MCF 10A (cell line): Measurements from ENCODE around the gene MRGPRG. TPM values are rescaled to one million over a fixed set of nuclear protein-coding genes. Genes with fewer than 3 reads are reported as not detected.

ENCODE experiments used
- BruUV-seq: library from RNA; stranded (reverse); fragments of 400-500 nt; replicated peaks from 2 replicates; lab custom pipeline; 2021; lab: Mats Ljungman, UMichigan
- CTCF ChIA-PET: fragments of 300-600 bp; sonication (Branson Sonifier 250); formaldehyde crosslinking; extraction: SDS; loops from one replicate; lab custom pipeline; 2021; ENCODE audit warnings: antibody characterized with exemption, inconsistent platforms; lab: Yijun Ruan, JAX
- POLR2A ChIA-PET: fragments of 300-600, 350-650 bp; sonication (Branson Sonifier 250); formaldehyde crosslinking; extraction: SDS; loops from one replicate; lab custom pipeline; 2020; ENCODE audit warnings: antibody characterized with exemption, inconsistent platforms; lab: Yijun Ruan, JAX
- DNase-seq: peaks from one replicate; pipeline ENCODE4 v3.0.0-alpha.2; 2018; ENCODE audit not compliant: unreplicated experiment
- H3K27ac Mint-ChIP-seq: one replicate; pipeline ENCODE4 v1.8.0; 2022; ENCODE audit warnings: mild to moderate bottlenecking, low read depth, mixed read lengths; ENCODE audit not compliant: unreplicated experiment
- H3K27me3 Mint-ChIP-seq: one replicate; pipeline ENCODE4 v1.8.0; 2022; ENCODE audit warnings: mixed read lengths; ENCODE audit not compliant: insufficient read depth, unreplicated experiment
- H3K36me3 Mint-ChIP-seq: one replicate; pipeline ENCODE4 v1.8.0; 2022; ENCODE audit warnings: mild to moderate bottlenecking, moderate library complexity, mixed read lengths; ENCODE audit not compliant: insufficient read depth, unreplicated experiment
- H3K4me1 Mint-ChIP-seq: one replicate; pipeline ENCODE4 v1.8.0; 2022; ENCODE audit warnings: mixed read lengths; ENCODE audit not compliant: insufficient read depth, unreplicated experiment
- H3K4me3 Mint-ChIP-seq: one replicate; pipeline ENCODE4 v1.8.0; 2022; ENCODE audit warnings: mild to moderate bottlenecking, moderate library complexity, mixed read lengths; ENCODE audit not compliant: unreplicated experiment
- H3K9me3 Mint-ChIP-seq: one replicate; pipeline ENCODE4 v1.8.0; 2022; ENCODE audit warnings: mixed read lengths; ENCODE audit not compliant: unreplicated experiment
- intact Hi-C: fragments of 100-400 bp; cut with micrococcal nuclease; formaldehyde crosslinking; loops from 2 replicates; pipeline ENCODE4 v1.14.1; 2022
- total RNA-seq: library from RNA; stranded (reverse); gene quantifications from 2 replicates; pipeline ENCODE4 v1.2.3, GENCODE V29; 2022
- TF ChIP-seq, protein P1 (sequence below): fragments of 200-600 bp; IDR thresholded peaks from one replicate; pipeline ENCODE4 v1.8.0; 2022; ENCODE audit warnings: antibody characterized with exemption, mild to moderate bottlenecking; ENCODE audit not compliant: unreplicated experiment

Gene MRGPRG
- total RNA-seq, 1 experiment from 2014 or later: not detected

DNA sequence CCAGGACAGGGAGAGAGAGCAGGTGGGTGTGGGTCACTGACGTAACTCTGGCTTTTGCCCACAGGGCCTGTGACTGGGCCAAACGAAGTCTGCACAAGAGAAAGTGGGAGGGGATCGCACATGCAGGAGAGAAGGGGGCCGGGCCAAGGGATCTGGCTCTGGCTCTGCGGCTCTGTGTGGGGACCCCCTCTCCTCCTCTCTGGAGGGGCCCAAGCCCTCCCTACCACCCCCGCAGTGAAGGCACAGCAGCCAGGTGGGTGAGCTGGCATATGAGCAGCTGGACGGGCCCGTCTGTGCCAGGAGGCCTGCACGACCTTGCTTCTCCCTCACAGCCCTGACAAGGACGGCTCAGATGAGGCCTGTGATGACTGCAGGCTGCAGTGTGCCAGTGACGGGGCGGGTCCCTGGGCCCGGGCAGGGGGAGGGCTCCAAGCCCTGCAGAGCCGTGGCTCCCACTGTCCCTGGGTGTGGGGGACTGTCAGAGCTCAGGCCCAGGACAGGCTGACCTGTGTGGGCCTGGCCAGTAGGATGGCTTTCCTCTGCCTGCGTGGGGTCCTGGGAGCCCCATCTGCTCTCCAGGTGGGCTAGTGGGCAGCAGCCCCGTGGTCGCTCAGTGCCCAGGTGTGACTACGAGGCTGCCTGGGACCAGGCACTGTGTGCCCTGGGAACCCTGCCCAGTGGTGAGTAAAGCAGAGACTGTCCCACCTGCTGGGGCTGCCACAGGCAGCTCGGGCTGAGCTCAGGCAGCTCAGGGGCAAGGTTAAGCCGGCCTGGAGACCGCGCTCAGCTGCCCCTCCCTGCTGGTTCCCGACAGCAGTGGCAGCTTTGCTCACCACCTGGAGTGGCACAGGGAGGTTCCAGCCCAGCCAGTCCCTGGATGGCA lies 22.2 kb downstream of the MRGPRG start:
- BruUV-seq: no TSS peak

DNA sequence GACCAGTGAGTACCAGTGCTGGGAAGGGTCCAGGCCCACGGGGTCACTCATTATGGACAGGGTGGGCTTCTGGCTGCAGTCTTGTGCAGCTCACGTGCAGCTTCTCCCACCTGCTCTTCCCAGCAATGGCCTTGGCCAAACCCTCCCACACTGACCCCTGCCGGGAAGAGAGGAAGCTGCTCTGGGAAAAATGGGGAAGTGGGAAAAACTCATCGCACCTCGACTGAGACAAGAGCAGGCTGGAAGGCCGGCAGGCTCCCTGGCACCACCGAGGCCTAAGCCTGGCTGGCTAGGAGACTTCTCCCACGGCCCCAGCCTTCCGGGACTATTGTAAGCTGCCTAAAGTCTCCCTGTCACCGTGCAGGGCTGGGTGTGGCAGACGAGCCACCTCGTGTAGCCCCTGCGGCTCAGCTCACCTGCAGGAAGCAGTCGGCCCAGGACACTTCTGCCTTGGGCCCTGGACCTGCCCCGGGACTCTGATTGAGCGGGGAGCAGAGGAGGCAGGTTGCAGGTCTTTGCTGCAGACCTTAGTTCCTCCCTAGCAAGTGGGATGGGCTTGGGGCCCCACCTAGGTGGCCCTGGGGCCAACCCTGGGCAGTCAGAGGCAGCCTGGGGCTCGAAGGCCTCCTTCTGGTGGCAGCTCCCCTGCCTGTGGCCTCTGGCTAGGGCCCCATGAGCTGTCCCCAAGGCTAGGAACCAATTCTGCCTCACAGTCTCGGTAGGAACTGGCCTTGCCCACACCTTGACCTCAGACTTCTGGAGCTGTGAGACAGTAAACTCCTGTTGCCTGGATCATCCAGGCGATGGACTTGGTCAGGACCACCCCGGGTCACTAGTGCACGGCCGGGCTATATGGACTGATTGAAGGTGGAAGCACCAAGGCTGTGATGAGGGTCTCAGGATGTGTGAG lies 23.1 kb downstream of the MRGPRG start:
- Mint-ChIP-seq H3K4me3 (no peak overlapping the region), H3K36me3 (no peaks in the 10 kb centered on the region), H3K27ac (no peak overlapping the region), H3K27me3 (peaks cover 11% of the 10 kb centered on the region), H3K4me1 (no peaks in the 10 kb centered on the region), H3K9me3 (no peaks in the 10 kb centered on the region)
- TF ChIP-seq, protein P1, sequence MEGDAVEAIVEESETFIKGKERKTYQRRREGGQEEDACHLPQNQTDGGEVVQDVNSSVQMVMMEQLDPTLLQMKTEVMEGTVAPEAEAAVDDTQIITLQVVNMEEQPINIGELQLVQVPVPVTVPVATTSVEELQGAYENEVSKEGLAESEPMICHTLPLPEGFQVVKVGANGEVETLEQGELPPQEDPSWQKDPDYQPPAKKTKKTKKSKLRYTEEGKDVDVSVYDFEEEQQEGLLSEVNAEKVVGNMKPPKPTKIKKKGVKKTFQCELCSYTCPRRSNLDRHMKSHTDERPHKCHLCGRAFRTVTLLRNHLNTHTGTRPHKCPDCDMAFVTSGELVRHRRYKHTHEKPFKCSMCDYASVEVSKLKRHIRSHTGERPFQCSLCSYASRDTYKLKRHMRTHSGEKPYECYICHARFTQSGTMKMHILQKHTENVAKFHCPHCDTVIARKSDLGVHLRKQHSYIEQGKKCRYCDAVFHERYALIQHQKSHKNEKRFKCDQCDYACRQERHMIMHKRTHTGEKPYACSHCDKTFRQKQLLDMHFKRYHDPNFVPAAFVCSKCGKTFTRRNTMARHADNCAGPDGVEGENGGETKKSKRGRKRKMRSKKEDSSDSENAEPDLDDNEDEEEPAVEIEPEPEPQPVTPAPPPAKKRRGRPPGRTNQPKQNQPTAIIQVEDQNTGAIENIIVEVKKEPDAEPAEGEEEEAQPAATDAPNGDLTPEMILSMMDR: peak; percentile 42
- ChIA-PET CTCF (interaction anchor here (0.6 to 1.1 kb wide), 3 partner anchors 31 to 1204 kb away, joined by 4 to 5 read pairs (median 4); no protein-coding TSS in a partner anchor), POLR2A (interaction anchor here (0.8 kb wide), 1 partner anchor 26 kb away, joined by 3 read pairs; no protein-coding TSS in a partner anchor)
- intact Hi-C loops: loop anchor here (1.0 kb wide), 2 partner anchors 72 to 85 kb away; no protein-coding TSS in a partner anchor
- peak; percentile 52 for DNase-seq
- no TSS peak for BruUV-seq

More for the DNA sequence above, 22.2 kb downstream of the MRGPRG start:
- Mint-ChIP-seq H3K9me3 (no peaks in the 10 kb centered on the region), H3K27ac (no peak overlapping the region), H3K27me3 (peaks cover 20% of the 10 kb centered on the region), H3K4me3 (no peak overlapping the region), H3K4me1 (no peaks in the 10 kb centered on the region), H3K36me3 (no peaks in the 10 kb centered on the region)
- ChIA-PET CTCF (interaction anchor here (0.6 to 1.4 kb wide), 3 partner anchors 19 to 1205 kb away, joined by 3 to 6 read pairs (median 4); no protein-coding TSS in a partner anchor), POLR2A (interaction anchor here (0.6 to 0.8 kb wide), 2 partner anchors 14 to 27 kb away, joined by 3 read pairs; no protein-coding TSS in a partner anchor)
- no peak for DNase-seq
- intact Hi-C loops: no loop called here
- TF ChIP-seq, protein P1: no peak

DNA sequence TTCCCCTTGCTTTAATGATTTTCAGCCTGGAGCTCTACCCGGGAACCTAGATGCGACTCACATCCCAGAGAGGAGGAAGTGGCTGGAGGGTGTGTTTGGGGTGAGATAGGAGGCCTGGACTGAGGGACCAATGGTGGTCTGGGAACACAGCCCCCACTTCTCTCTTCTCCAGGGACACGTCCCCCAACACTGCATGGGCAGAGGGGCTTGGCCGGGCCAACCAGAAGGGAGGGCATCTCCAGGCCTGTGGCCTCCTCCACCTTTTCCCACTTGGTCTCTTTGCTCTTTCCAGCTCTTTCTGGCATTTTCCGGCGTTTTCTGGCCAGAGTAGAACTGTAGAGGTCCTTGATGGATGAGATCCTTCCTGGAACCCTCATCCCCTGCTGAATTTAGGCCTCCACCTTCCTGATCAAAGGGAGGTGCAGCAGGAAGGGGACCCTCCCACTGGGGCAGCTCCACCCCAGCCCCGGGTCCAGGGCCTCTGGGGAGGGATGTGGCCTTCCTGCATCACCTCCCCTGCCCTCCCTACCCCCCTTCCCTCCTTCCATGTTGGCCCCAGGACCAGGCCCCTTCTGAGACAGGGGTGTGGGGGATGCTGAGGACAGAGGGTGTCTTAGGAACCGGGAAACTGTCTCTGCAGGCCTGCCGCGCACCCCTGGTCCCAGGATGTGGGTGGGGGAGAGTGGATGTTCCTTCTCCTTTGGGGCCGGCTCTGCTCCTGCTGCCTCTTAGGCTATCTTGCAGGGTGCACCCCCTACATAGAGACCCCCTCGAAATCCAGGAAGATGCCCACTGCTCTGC lies 24.4 kb downstream of the MRGPRG start:
- Mint-ChIP-seq H3K27ac (no peak overlapping the region), H3K36me3 (no peaks in the 10 kb centered on the region), H3K27me3 (no peaks in the 10 kb centered on the region)

More for the DNA sequence above, 24.4 kb downstream of the MRGPRG start:
- no peak for DNase-seq
- BruUV-seq: no TSS peak
- POLR2A ChIA-PET: no interaction called here
- H3K4me1 Mint-ChIP-seq: no peaks in the 10 kb centered on the region
- CTCF ChIA-PET: interaction anchor here (0.5 to 0.9 kb wide), 3 partner anchors 22 to 80 kb away, joined by 3 to 7 read pairs (median 4); no protein-coding TSS in a partner anchor
- H3K4me3 Mint-ChIP-seq: no peak overlapping the region
- no peaks in the 10 kb centered on the region for H3K9me3 Mint-ChIP-seq
- intact Hi-C loops: no loop called here
- TF ChIP-seq, protein P1: no peak
